HepG2 (cell line): ENCODE results near the gene ITGB2. TPM values are rescaled to one million over a fixed set of nuclear protein-coding genes. Genes with fewer than 3 reads are reported as not detected.

Experiments
- AHDC1 ChIP-seq: sonication (generic); formaldehyde crosslinking; IDR thresholded peaks from 2 replicates; pipeline ENCODE4 v1.5.1; 2020; ENCODE audit warnings: mild to moderate bottlenecking, missing genetic modification reagents, borderline replicate concordance
- BRD4 ChIP-seq: sonication (generic); formaldehyde crosslinking; IDR thresholded peaks from 2 replicates; pipeline ENCODE4 v1.4.0; 2020; ENCODE audit warnings: missing genetic modification reagents
- HNRNPL ChIP-seq: fragments of 200-400 bp; formaldehyde crosslinking; IDR thresholded peaks from 2 replicates; pipeline ENCODE4 v1.6.1; 2017; ENCODE audit warnings: mild to moderate bottlenecking, low read depth, low read length
- HNRNPLL ChIP-seq: fragments of 200-400 bp; formaldehyde crosslinking; IDR thresholded peaks from 2 replicates; pipeline ENCODE4 v1.6.1; 2017; ENCODE audit warnings: mild to moderate bottlenecking, low read depth, low read length; ENCODE audit not compliant: poor library complexity, severe bottlenecking
- IKZF5 ChIP-seq: IDR thresholded peaks from 2 replicates; pipeline ENCODE4 v1.6.1; 2018; ENCODE audit warnings: missing genetic modification reagents, mild to moderate bottlenecking, missing compliant biosample characterization
- IRX3 ChIP-seq: sonication (generic); formaldehyde crosslinking; IDR thresholded peaks from 2 replicates; pipeline ENCODE4 v1.8.1; 2023; ENCODE audit warnings: mild to moderate bottlenecking, low read depth, missing genetic modification reagents, borderline replicate concordance
- KLF12 ChIP-seq: sonication (generic); formaldehyde crosslinking; IDR thresholded peaks from 2 replicates; pipeline ENCODE4 v1.4.0; 2020; ENCODE audit warnings: missing genetic modification reagents, borderline replicate concordance
- MTF1 ChIP-seq: sonication (generic); formaldehyde crosslinking; IDR thresholded peaks from 2 replicates; pipeline ENCODE4 v1.5.0; 2020; ENCODE audit warnings: missing genetic modification reagents
- PHF8 ChIP-seq: sonication (generic); formaldehyde crosslinking; IDR thresholded peaks from 2 replicates; pipeline ENCODE4 v1.5.0; 2020; ENCODE audit warnings: missing genetic modification reagents
- TARDBP ChIP-seq: sonication (generic); formaldehyde crosslinking; IDR thresholded peaks from 2 replicates; pipeline ENCODE4 v1.8.0; 2022; ENCODE audit warnings: mild to moderate bottlenecking, missing genetic modification reagents
- TFDP1 ChIP-seq: IDR thresholded peaks from 2 replicates; pipeline ENCODE4 v1.6.1; 2016; ENCODE audit warnings: missing compliant biosample characterization, missing genetic modification reagents, borderline replicate concordance
- TOE1 ChIP-seq: sonication (generic); formaldehyde crosslinking; IDR thresholded peaks from 2 replicates; pipeline ENCODE4 v1.4.0; 2020; ENCODE audit warnings: mild to moderate bottlenecking, missing genetic modification reagents
- U2AF2 ChIP-seq: fragments of 200-400 bp; formaldehyde crosslinking; IDR thresholded peaks from 2 replicates; pipeline ENCODE4 v1.6.1; 2017; ENCODE audit warnings: low read depth, mild to moderate bottlenecking, low read length
- ZNF282 ChIP-seq: fragments of 450-650 bp; IDR thresholded peaks from 2 replicates; pipeline ENCODE4 v1.6.1; 2018; ENCODE audit not compliant: partially characterized antibody
- ZNF3 ChIP-seq: IDR thresholded peaks from 2 replicates; pipeline ENCODE4 v1.7.0; 2017; ENCODE audit warnings: inconsistent platforms
- ZNF333 ChIP-seq: sonication (generic); formaldehyde crosslinking; IDR thresholded peaks from 2 replicates; pipeline ENCODE4 v1.4.0; 2020; ENCODE audit warnings: mild to moderate bottlenecking, missing genetic modification reagents, borderline replicate concordance
- ZNF572 ChIP-seq: sonication (generic); formaldehyde crosslinking; IDR thresholded peaks from 2 replicates; pipeline ENCODE4 v1.5.1; 2020; ENCODE audit warnings: mild to moderate bottlenecking, missing genetic modification reagents
- ZNF614 ChIP-seq: IDR thresholded peaks from 2 replicates; pipeline ENCODE4 v1.6.1; 2018; ENCODE audit warnings: missing biosample characterization, missing genetic modification reagents, inconsistent platforms, borderline replicate concordance
- ZNF761 ChIP-seq: sonication (generic); formaldehyde crosslinking; conservative IDR thresholded peaks from 2 replicates; pipeline ENCODE4 v1.4.0; 2020; ENCODE audit warnings: mild to moderate bottlenecking, missing genetic modification reagents
- polyA plus RNA-seq, 8 experiments: library from polyadenylated mRNA; depleted of rRNA in 3 of 8; stranded (reverse) in 7 of 8; unstranded in 1 of 8; fragments of >200 nt; fragmentation: Illumina TruSeq in 4 of 8; extraction: Trizol in 4 of 8; gene quantifications; 2 replicates each; pipeline versions ENCODE4 v1.2.1 to v1.2.3, GENCODE V29; 2011 to 2016; ENCODE audit warnings: low read depth in 4 of 8, missing spikeins in 1 of 8, mixed read lengths in 1 of 8; ENCODE audit not compliant: insufficient read depth in 1 of 8
- total RNA-seq, 5 experiments: library from RNA; depleted of rRNA; stranded (reverse); fragments of >200 nt; fragmentation: Illumina TruSeq; extraction: Trizol; gene quantifications; 2 replicates each; pipeline ENCODE4 v1.2.3, GENCODE V29; 2016; ENCODE audit warnings: low read depth in 1 of 5
- TF ChIP-seq, protein P1 (sequence below): sonication (generic); formaldehyde crosslinking; IDR thresholded peaks from 2 replicates; pipeline ENCODE4 v1.4.0; 2020; ENCODE audit warnings: missing genetic modification reagents

ITGB2 gene
- total and polyA plus RNA-seq, 2 of the 13 experiments (the other 11 are each of a cell fraction or from before 2014, with no cell fraction given) = 4.2 to 18.0 TPM

GRCh38 chr21:44872649-44873355, 47.9 kb downstream of the ITGB2 start (continued):
- TF ChIP-seq ZNF614 = no peak
- no peak for TF ChIP-seq ZNF282
- TF ChIP-seq, protein P1, sequence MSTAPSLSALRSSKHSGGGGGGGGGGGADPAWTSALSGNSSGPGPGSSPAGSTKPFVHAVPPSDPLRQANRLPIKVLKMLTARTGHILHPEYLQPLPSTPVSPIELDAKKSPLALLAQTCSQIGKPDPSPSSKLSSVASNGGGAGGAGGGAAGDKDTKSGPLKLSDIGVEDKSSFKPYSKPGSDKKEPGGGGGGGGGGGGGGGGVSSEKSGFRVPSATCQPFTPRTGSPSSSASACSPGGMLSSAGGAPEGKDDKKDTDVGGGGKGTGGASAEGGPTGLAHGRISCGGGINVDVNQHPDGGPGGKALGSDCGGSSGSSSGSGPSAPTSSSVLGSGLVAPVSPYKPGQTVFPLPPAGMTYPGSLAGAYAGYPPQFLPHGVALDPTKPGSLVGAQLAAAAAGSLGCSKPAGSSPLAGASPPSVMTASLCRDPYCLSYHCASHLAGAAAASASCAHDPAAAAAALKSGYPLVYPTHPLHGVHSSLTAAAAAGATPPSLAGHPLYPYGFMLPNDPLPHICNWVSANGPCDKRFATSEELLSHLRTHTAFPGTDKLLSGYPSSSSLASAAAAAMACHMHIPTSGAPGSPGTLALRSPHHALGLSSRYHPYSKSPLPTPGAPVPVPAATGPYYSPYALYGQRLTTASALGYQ = 0 out of 2 replicates have a peak, but pooled peaks have one; percentile 16
- TF ChIP-seq AHDC1 (CRISPR knock-in tag) = no peak
- no peak for TF ChIP-seq ZNF3
- peak; percentile 34; the same call in 1 of the 2 replicates for TF ChIP-seq BRD4 (CRISPR knock-in tag)
- no peak for TF ChIP-seq U2AF2
- TF ChIP-seq HNRNPLL = peak; percentile 57
- no peak for TF ChIP-seq TOE1 (CRISPR knock-in tag)
- 0 out of 2 replicates have a peak, but pooled peaks have one; percentile 19 for TF ChIP-seq IRX3 (CRISPR knock-in tag)
- TF ChIP-seq ZNF333 (CRISPR knock-in tag) = peak; percentile 65; the same call in 1 of the 2 replicates
- peak; percentile 26; the same call in 1 of the 2 replicates for TF ChIP-seq ZNF572 (CRISPR knock-in tag)
- no peak for TF ChIP-seq TARDBP (CRISPR knock-in tag)
- no peak for TF ChIP-seq MTF1 (CRISPR knock-in tag)
- TF ChIP-seq ZNF761 (CRISPR knock-in tag) = 0 out of 2 replicates have a peak, but pooled peaks have one; percentile 36
- TF ChIP-seq TFDP1 = no peak
- no peak; the same call in 1 of the 2 replicates for TF ChIP-seq IKZF5
- peak; percentile 30; the same call in 1 of the 2 replicates for TF ChIP-seq PHF8 (CRISPR knock-in tag)
- peak; percentile 8; the same call in 1 of the 2 replicates for TF ChIP-seq KLF12 (CRISPR knock-in tag)
- TF ChIP-seq HNRNPL = 0 out of 2 replicates have a peak, but pooled peaks have one; percentile 25
